ENCODE results near the gene OSBPL7. TPM values are rescaled to one million over a fixed set of nuclear protein-coding genes. Genes with fewer than 3 reads are reported as not detected.
A peak's percentile ranks its signal among the peaks of the same experiment; 100 is the strongest.

Gene OSBPL7
- total and polyA plus RNA-seq, 4 donors: 8.9 to 21.1 (median 15.4) TPM

GRCh38 chr17:47797797-47798196 is 23.8 kb downstream of the OSBPL7 start:
- Histone ChIP-seq H3K27ac (ENCODE audit: low read depth in 1 of 2, low read length in 2 of 2) (no peak overlapping the region), H3K36me3 (ENCODE audit: control insufficient read depth in 1 of 2, insufficient read depth in 2 of 2, low read length in 1 of 2) (no peaks in the 10 kb centered on the region), H3K4me3 (ENCODE audit: low read length in 2 of 2) (no peak overlapping the region), H3K4me1 (ENCODE audit: control insufficient read depth in 1 of 2, insufficient read depth in 2 of 2, low read length in 2 of 2) (no peaks in the 10 kb centered on the region), H3K27me3 (ENCODE audit: control insufficient read depth in 1 of 2, insufficient read depth in 2 of 2, low read length in 1 of 2) (no peaks in the 10 kb centered on the region), H3K9me3 (ENCODE audit: control insufficient read depth, low read length) (no peaks in the 10 kb centered on the region)
- intact Hi-C loops (cut with DNase I): no loop called here
- no peak for DNase-seq
- WGBS, 2 donors: 55 to 56% methylated on average over 2 of the region's 2 CpGs
- ATAC-seq (ENCODE audit: low FRiP score): no peak

GRCh38 chr17:47792979-47793378 is 28.6 kb downstream of the OSBPL7 start:
- Histone ChIP-seq H3K4me3 (ENCODE audit: low read length in 2 of 2) (no peak overlapping the region), H3K27ac (ENCODE audit: low read depth in 1 of 2, low read length in 2 of 2) (no peak overlapping the region), H3K9me3 (ENCODE audit: control insufficient read depth, low read length) (no peaks in the 10 kb centered on the region), H3K4me1 (ENCODE audit: control insufficient read depth in 1 of 2, insufficient read depth in 2 of 2, low read length in 2 of 2) (no peaks in the 10 kb centered on the region), H3K36me3 (ENCODE audit: control insufficient read depth in 1 of 2, insufficient read depth in 2 of 2, low read length in 1 of 2) (no peaks in the 10 kb centered on the region), H3K27me3 (ENCODE audit: control insufficient read depth in 1 of 2, insufficient read depth in 2 of 2, low read length in 1 of 2) (no peaks in the 10 kb centered on the region)
- intact Hi-C loops (cut with DNase I): loop anchor here in 1 of 2 donors (5.0 kb wide), 1 partner anchor 66 kb away; no protein-coding TSS in a partner anchor
- DNase-seq (no peak), ATAC-seq (ENCODE audit: low FRiP score) (no peak)
- 62 to 63% methylated on average over 6 of the region's 6 CpGs for WGBS, 2 donors

GRCh38 chr17:47792457-47792856 is 29.1 kb downstream of the OSBPL7 start:
- Histone ChIP-seq H3K27me3 (ENCODE audit: control insufficient read depth in 1 of 2, insufficient read depth in 2 of 2, low read length in 1 of 2) (peaks cover 0 to 2% of the 10 kb centered on the region in 2 donors), H3K36me3 (ENCODE audit: control insufficient read depth in 1 of 2, insufficient read depth in 2 of 2, low read length in 1 of 2) (no peaks in the 10 kb centered on the region), H3K27ac (ENCODE audit: low read depth in 1 of 2, low read length in 2 of 2) (no peak overlapping the region), H3K4me3 (ENCODE audit: low read length in 2 of 2) (no peak overlapping the region), H3K4me1 (ENCODE audit: control insufficient read depth in 1 of 2, insufficient read depth in 2 of 2, low read length in 2 of 2) (no peaks in the 10 kb centered on the region), H3K9me3 (ENCODE audit: control insufficient read depth, low read length) (no peaks in the 10 kb centered on the region)
- ATAC-seq (ENCODE audit: low FRiP score) (no peak), DNase-seq (no peak)
- 65 to 76% methylated on average over 1 of the region's 1 CpG for WGBS, 2 donors
- intact Hi-C loops (cut with DNase I): loop anchor here in 1 of 2 donors (5.0 kb wide), 1 partner anchor 65 kb away; no protein-coding TSS in a partner anchor

DNA sequence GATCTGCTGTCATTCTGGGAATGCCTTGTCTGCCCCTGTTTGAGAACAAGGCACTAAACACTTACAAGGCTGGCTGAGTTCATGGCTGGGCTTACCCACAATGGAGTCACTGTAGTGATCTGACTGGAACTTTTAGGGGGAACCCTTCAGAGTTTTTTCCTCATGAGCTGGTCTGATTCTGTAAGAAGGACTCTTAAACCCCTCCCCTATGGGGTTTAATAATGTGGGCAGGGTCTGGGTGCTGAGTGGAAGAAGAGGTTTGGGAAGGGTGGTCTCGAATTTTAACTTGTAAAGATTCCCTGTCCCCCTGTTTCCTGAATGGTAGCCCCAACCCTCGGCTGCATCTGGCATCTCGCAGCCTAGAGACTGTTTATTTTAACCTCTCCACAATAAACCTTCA is 30.6 kb downstream of the OSBPL7 start:
- no peaks in the 10 kb centered on the region for H3K36me3 ChIP-seq (ENCODE audit: control insufficient read depth in 1 of 2, insufficient read depth in 2 of 2, low read length in 1 of 2)
- no peak for ATAC-seq (ENCODE audit: low FRiP score)
- H3K9me3 ChIP-seq (ENCODE audit: control insufficient read depth, low read length): no peaks in the 10 kb centered on the region
- DNase-seq: no peak
- H3K4me1 ChIP-seq (ENCODE audit: control insufficient read depth in 1 of 2, insufficient read depth in 2 of 2, low read length in 2 of 2): no peaks in the 10 kb centered on the region
- intact Hi-C loops (cut with DNase I): loop anchor here in 1 of 2 donors (5.0 kb wide), 1 partner anchor 64 kb away; no protein-coding TSS in a partner anchor
- H3K27ac ChIP-seq (ENCODE audit: low read depth in 1 of 2, low read length in 2 of 2): no peak overlapping the region
- H3K4me3 ChIP-seq (ENCODE audit: low read length in 2 of 2): no peak overlapping the region
- H3K27me3 ChIP-seq (ENCODE audit: control insufficient read depth in 1 of 2, insufficient read depth in 2 of 2, low read length in 1 of 2): peaks cover 0 to 2% of the 10 kb centered on the region in 2 donors
- 24 to 34% methylated on average over 3 of the region's 3 CpGs for WGBS, 2 donors

GRCh38 chr17:47789611-47790561 is 31.7 kb downstream of the OSBPL7 start:
- ATAC-seq (ENCODE audit: low FRiP score): peak; percentile 82
- H3K27ac ChIP-seq (ENCODE audit: low read depth in 1 of 2, low read length in 2 of 2): no peak overlapping the region
- peaks cover 0 to 2% of the 10 kb centered on the region in 2 donors for H3K27me3 ChIP-seq (ENCODE audit: control insufficient read depth in 1 of 2, insufficient read depth in 2 of 2, low read length in 1 of 2)
- no peak overlapping the region for H3K4me3 ChIP-seq (ENCODE audit: low read length in 2 of 2)
- no peaks in the 10 kb centered on the region for H3K9me3 ChIP-seq (ENCODE audit: control insufficient read depth, low read length)
- WGBS, 2 donors: 2% methylated on average over 64 to 70 of the region's 70 CpGs
- DNase-seq: peak in 1 of 2 donors; percentile 88
- no peaks in the 10 kb centered on the region for H3K4me1 ChIP-seq (ENCODE audit: control insufficient read depth in 1 of 2, insufficient read depth in 2 of 2, low read length in 2 of 2)
- no peaks in the 10 kb centered on the region for H3K36me3 ChIP-seq (ENCODE audit: control insufficient read depth in 1 of 2, insufficient read depth in 2 of 2, low read length in 1 of 2)
- intact Hi-C loops (cut with DNase I): loop anchor here in 1 of 2 donors (5.0 kb wide), 1 partner anchor 63 kb away; no protein-coding TSS in a partner anchor

- no peak for ATAC-seq (ENCODE audit: low FRiP score)
- 41 to 49% methylated on average over 5 of the region's 5 CpGs for WGBS, 2 donors
- DNase-seq: no peak
- Histone ChIP-seq H3K36me3 (ENCODE audit: control insufficient read depth in 1 of 2, insufficient read depth in 2 of 2, low read length in 1 of 2) (no peaks in the 10 kb centered on the region), H3K4me1 (ENCODE audit: control insufficient read depth in 1 of 2, insufficient read depth in 2 of 2, low read length in 2 of 2) (no peaks in the 10 kb centered on the region), H3K9me3 (ENCODE audit: control insufficient read depth, low read length) (no peaks in the 10 kb centered on the region), H3K27ac (ENCODE audit: low read depth in 1 of 2, low read length in 2 of 2) (no peak overlapping the region), H3K27me3 (ENCODE audit: control insufficient read depth in 1 of 2, insufficient read depth in 2 of 2, low read length in 1 of 2) (peaks cover 0 to 4% of the 10 kb centered on the region in 2 donors), H3K4me3 (ENCODE audit: low read length in 2 of 2) (no peak overlapping the region)
- intact Hi-C loops (cut with DNase I): no loop called here
These were observed 36.0 kb downstream of the OSBPL7 start for GRCh38 chr17:47785538-47786123.

DNA sequence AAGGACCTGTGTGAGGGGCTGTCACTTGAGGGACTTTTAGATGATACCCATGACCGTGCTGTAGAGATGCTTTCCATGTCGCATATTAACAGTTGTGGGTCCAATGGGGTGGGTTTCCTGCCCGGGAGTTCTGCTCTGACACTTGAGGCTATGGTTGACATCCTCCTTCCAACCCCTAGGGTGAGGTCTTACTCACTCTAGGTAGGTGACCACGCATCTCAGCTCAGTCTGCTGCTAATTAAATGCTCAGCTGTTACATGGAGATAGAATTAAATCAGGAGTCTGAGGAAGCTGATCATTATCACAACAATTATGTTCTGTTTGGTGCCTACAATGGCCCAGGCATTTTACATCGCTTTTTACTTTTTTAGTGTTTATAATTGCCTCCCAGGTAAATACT is 40.2 kb downstream of the OSBPL7 start:
- WGBS, 2 donors: 68 to 74% methylated on average over 5 of the region's 5 CpGs
- DNase-seq (no peak), ATAC-seq (ENCODE audit: low FRiP score) (no peak)
- H3K9me3 ChIP-seq (ENCODE audit: control insufficient read depth, low read length): no peaks in the 10 kb centered on the region
- H3K4me3 ChIP-seq (ENCODE audit: low read length in 2 of 2): no peak overlapping the region
- H3K36me3 ChIP-seq (ENCODE audit: control insufficient read depth in 1 of 2, insufficient read depth in 2 of 2, low read length in 1 of 2): no peaks in the 10 kb centered on the region
- H3K4me1 ChIP-seq (ENCODE audit: control insufficient read depth in 1 of 2, insufficient read depth in 2 of 2, low read length in 2 of 2): no peaks in the 10 kb centered on the region
- peaks cover 0 to 2% of the 10 kb centered on the region in 2 donors for H3K27me3 ChIP-seq (ENCODE audit: control insufficient read depth in 1 of 2, insufficient read depth in 2 of 2, low read length in 1 of 2)
- no peak overlapping the region for H3K27ac ChIP-seq (ENCODE audit: low read depth in 1 of 2, low read length in 2 of 2)
- intact Hi-C loops (cut with DNase I): no loop called here

- ATAC-seq (ENCODE audit: low FRiP score) (no peak), DNase-seq (no peak)
- Histone ChIP-seq H3K9me3 (ENCODE audit: control insufficient read depth, low read length) (no peaks in the 10 kb centered on the region), H3K36me3 (ENCODE audit: control insufficient read depth in 1 of 2, insufficient read depth in 2 of 2, low read length in 1 of 2) (no peaks in the 10 kb centered on the region), H3K4me3 (ENCODE audit: low read length in 2 of 2) (no peak overlapping the region), H3K27me3 (ENCODE audit: control insufficient read depth in 1 of 2, insufficient read depth in 2 of 2, low read length in 1 of 2) (no peaks in the 10 kb centered on the region), H3K4me1 (ENCODE audit: control insufficient read depth in 1 of 2, insufficient read depth in 2 of 2, low read length in 2 of 2) (no peaks in the 10 kb centered on the region), H3K27ac (ENCODE audit: low read depth in 1 of 2, low read length in 2 of 2) (no peak overlapping the region)
- 14 to 23% methylated on average over 34 to 45 of the region's 45 CpGs for WGBS, 2 donors
- intact Hi-C loops (cut with DNase I): no loop called here
These were observed 43.4 kb downstream of the OSBPL7 start for GRCh38 chr17:47778184-47778635.
